MM.1S (cell line): ENCODE measurements around the gene RAP2B.

ENCODE experiments used
- EZH2 ChIP-seq: fragments of 300-600 bp; sonication (generic); optimal IDR thresholded peaks from 2 replicates; pipeline ENCODE3; 2017; ENCODE audit warnings: low read depth, mild to moderate bottlenecking, antibody characterized with exemption, low read length, mixed read lengths
- EZH2phosphoT487 ChIP-seq: fragments of 300-600 bp; sonication (generic); IDR thresholded peaks from 2 replicates; pipeline ENCODE4 v1.6.1; 2018; ENCODE audit warnings: antibody characterized with exemption, low read length
- TF ChIP-seq, protein P1 (sequence below): fragments of 300-600 bp; sonication (generic); IDR thresholded peaks from 2 replicates; pipeline ENCODE4 v1.5.1; 2016; ENCODE audit warnings: antibody characterized with exemption, low read length, mixed read lengths

DNA sequence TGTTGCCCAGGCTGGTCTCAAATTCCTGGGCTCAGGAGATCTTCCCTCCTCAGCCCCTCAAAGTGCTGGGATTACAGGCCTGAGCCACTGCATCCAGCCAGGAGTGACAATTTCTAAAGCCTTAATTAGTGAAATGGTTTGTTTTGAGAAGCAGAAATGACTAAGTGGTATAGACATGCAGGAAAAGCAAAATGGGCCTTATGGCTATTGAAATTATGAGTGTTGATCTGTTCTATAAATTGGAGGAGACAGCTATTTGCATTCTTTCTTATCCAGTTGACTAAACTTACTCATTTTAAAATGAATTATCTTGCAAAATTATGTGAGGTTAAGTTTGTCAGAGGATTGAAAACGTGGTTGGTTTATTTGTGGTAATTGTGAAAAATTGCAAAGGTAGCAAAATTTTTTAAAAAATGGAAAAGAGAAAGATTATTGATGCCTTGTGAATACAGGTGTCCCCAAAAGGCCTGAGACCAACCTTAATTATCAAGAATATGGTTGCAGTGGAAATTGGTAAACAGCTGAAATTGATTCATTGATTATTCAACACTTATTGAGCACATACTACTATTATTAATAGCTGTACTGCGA lies 7.9 kb downstream of the RAP2B start:
- no peak for TF ChIP-seq EZH2phosphoT487
- TF ChIP-seq, protein P1, sequence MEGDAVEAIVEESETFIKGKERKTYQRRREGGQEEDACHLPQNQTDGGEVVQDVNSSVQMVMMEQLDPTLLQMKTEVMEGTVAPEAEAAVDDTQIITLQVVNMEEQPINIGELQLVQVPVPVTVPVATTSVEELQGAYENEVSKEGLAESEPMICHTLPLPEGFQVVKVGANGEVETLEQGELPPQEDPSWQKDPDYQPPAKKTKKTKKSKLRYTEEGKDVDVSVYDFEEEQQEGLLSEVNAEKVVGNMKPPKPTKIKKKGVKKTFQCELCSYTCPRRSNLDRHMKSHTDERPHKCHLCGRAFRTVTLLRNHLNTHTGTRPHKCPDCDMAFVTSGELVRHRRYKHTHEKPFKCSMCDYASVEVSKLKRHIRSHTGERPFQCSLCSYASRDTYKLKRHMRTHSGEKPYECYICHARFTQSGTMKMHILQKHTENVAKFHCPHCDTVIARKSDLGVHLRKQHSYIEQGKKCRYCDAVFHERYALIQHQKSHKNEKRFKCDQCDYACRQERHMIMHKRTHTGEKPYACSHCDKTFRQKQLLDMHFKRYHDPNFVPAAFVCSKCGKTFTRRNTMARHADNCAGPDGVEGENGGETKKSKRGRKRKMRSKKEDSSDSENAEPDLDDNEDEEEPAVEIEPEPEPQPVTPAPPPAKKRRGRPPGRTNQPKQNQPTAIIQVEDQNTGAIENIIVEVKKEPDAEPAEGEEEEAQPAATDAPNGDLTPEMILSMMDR: no peak
- TF ChIP-seq EZH2: no peak
